ENCODE results near the gene ARHGEF28. TPM values are rescaled to one million over a fixed set of nuclear protein-coding genes. Genes with fewer than 3 reads are reported as not detected.

The ARHGEF28 gene
- total and polyA plus RNA-seq, 2 of the 13 experiments (the other 11 are each of a cell fraction or from before 2014, with no cell fraction given) = 17.4 to 34.1 TPM

DNA sequence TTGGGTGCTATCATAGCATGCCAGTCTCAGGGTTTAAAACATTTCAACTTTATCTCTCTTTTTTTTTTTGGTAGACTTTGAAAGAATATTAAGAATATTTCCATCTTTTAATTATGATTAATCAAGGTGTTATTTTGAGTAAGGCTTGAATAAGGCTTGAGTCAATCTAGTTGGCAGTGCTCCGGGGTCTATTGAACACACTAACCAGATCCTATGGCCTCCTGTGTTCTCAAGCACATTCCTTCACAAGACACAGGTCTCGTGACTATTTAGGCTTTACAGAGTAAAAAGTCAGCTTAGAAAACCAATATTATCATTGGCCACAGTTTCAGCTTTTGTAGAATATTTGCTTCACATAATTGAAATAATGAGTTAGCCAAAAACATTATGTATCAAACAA lies 151.2 kb downstream of the ARHGEF28 start (continued):
- TF ChIP-seq, protein P1, sequence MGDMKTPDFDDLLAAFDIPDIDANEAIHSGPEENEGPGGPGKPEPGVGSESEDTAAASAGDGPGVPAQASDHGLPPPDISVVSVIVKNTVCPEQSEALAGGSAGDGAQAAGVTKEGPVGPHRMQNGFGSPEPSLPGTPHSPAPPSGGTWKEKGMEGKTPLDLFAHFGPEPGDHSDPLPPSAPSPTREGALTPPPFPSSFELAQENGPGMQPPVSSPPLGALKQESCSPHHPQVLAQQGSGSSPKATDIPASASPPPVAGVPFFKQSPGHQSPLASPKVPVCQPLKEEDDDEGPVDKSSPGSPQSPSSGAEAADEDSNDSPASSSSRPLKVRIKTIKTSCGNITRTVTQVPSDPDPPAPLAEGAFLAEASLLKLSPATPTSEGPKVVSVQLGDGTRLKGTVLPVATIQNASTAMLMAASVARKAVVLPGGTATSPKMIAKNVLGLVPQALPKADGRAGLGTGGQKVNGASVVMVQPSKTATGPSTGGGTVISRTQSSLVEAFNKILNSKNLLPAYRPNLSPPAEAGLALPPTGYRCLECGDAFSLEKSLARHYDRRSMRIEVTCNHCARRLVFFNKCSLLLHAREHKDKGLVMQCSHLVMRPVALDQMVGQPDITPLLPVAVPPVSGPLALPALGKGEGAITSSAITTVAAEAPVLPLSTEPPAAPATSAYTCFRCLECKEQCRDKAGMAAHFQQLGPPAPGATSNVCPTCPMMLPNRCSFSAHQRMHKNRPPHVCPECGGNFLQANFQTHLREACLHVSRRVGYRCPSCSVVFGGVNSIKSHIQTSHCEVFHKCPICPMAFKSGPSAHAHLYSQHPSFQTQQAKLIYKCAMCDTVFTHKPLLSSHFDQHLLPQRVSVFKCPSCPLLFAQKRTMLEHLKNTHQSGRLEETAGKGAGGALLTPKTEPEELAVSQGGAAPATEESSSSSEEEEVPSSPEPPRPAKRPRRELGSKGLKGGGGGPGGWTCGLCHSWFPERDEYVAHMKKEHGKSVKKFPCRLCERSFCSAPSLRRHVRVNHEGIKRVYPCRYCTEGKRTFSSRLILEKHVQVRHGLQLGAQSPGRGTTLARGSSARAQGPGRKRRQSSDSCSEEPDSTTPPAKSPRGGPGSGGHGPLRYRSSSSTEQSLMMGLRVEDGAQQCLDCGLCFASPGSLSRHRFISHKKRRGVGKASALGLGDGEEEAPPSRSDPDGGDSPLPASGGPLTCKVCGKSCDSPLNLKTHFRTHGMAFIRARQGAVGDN (CRISPR knock-in tag; IDR thresholded peaks at IDR 0.05) = no peak
- TF ChIP-seq ZNF878 (CRISPR knock-in tag; IDR thresholded peaks at IDR 0.05) (no peak), NBN (conservative IDR thresholded peaks at IDR 0.05) (no peak), ZNF570 (CRISPR knock-in tag; IDR thresholded peaks at IDR 0.05; ENCODE audit: borderline replicate concordance) (no peak), LCORL (IDR thresholded peaks at IDR 0.05) (no peak), LCORL (CRISPR knock-in tag; IDR thresholded peaks at IDR 0.05) (no peak), ZBTB8A (CRISPR knock-in tag; IDR thresholded peaks at IDR 0.05; ENCODE audit: borderline replicate concordance, low read depth) (no peak)

DNA sequence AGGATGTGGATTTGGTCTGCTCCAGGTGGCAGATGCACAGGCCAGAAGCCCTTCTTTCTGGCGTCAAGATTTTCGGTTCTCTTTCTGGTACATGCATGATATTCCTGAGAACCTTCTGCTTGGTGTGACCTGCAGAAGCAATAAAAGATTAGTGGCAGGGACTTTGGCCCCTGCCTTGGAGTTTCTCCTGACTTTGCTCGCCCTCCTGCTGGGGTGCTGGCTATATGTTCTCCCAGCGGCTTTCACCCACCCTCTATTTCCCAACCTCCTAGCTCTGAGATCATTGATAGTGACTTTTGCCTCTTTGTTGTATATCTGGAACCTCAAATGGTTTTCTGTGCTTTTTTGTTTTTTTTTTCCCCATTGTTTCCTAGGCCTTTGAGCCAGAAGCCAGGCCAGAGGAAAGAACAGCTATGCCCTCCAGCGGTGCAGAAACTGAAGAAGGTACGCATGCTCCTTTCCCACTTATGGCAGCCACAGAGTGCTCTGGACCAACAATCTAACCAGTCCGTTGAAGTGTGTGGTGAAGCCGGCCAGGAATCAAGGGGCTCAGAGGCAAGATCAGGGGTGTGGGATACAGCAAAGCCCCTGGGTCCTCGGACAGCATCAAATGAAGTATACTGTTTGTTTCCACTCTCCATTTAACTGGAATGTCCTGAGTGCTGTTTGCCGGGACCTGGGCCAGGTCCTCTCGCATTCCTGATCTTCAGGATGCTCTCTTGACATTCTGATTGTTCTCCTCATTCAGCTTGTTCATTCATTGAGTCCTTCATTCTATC lies 154.5 kb downstream of the ARHGEF28 start:
- no peaks in the 10 kb centered on the region for H3K79me2 ChIP-seq (ENCODE audit: insufficient read depth, low read length)
- H3K4me1 ChIP-seq (ENCODE audit: insufficient read depth, low read length) = peaks cover 11% of the 10 kb centered on the region; the same call in 1 of the 2 replicates
- H3K27ac ChIP-seq (ENCODE audit: extremely low read length, insufficient read depth, low read length) = no peak overlapping the region
- ChIA-PET POLR2A (no interaction called here), CTCF (ENCODE audit: low intra/inter-chr PET ratio, low total read pairs) (no interaction called here)
- H4K20me1 ChIP-seq (ENCODE audit: insufficient read depth, low read length) = no peaks in the 10 kb centered on the region
- no peak overlapping the region for H3K4me2 ChIP-seq (ENCODE audit: low read depth, low read length)
- WGBS (ENCODE audit: low lambda C conversion rate) = 97% methylated on average over 10 of the region's 11 CpGs
- intact Hi-C loops (cut with micrococcal nuclease; ENCODE audit: unreplicated experiment) (no loop called here), in situ Hi-C loops (cut with HindIII; ENCODE audit: extremely low pct_ligation_motif_present, low pct_unique_long_range_greater_than_20kb) (no loop called here)
- no peak overlapping the region for H3K9ac ChIP-seq (ENCODE audit: insufficient read depth, low read depth, low read length)
- no peak overlapping the region for H2AFZ ChIP-seq (ENCODE audit: low read length)
- DNase-seq (ENCODE audit: low spot score) (no peak), FAIRE-seq (no peak), ATAC-seq (no peak)
- peaks cover 14 to 42% of the 10 kb centered on the region in 2 experiments; a peak in 4 of 5 replicates for H3K36me3 ChIP-seq (replicated peaks in 1 of 2; ENCODE audit: control insufficient read depth in 1 of 2, insufficient read depth in 2 of 2, low read length in 2 of 2)
- no TSS peak for BruUV-seq (replicated peaks)
- no peaks in the 10 kb centered on the region for H3K27me3 ChIP-seq (ENCODE audit: control insufficient read depth in 1 of 2, insufficient read depth in 2 of 2, low read length in 2 of 2)
- H3K9me3 ChIP-seq (ENCODE audit: low read length) = no peaks in the 10 kb centered on the region
- no peak overlapping the region for H3K4me3 ChIP-seq (replicated peaks in 1 of 3; ENCODE audit: insufficient read depth in 1 of 3, low read depth in 2 of 3, low read length in 3 of 3)
- TF ChIP-seq, protein P2, sequence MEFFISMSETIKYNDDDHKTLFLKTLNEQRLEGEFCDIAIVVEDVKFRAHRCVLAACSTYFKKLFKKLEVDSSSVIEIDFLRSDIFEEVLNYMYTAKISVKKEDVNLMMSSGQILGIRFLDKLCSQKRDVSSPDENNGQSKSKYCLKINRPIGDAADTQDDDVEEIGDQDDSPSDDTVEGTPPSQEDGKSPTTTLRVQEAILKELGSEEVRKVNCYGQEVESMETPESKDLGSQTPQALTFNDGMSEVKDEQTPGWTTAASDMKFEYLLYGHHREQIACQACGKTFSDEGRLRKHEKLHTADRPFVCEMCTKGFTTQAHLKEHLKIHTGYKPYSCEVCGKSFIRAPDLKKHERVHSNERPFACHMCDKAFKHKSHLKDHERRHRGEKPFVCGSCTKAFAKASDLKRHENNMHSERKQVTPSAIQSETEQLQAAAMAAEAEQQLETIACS (CRISPR knock-in tag; IDR thresholded peaks at IDR 0.05) = no peak
- TF ChIP-seq ZNF775 (CRISPR knock-in tag; IDR thresholded peaks at IDR 0.05; ENCODE audit: borderline replicate concordance) (no peak), ZNF343 (CRISPR knock-in tag; IDR thresholded peaks at IDR 0.05) (no peak), ZNF121 (CRISPR knock-in tag; IDR thresholded peaks at IDR 0.05) (no peak), PHB2 (IDR thresholded peaks at IDR 0.05; ENCODE audit: partially characterized antibody) (no peak), EEA1 (CRISPR knock-in tag; IDR thresholded peaks at IDR 0.05; ENCODE audit: borderline replicate concordance) (no peak)
- TF ChIP-seq, protein P3, sequence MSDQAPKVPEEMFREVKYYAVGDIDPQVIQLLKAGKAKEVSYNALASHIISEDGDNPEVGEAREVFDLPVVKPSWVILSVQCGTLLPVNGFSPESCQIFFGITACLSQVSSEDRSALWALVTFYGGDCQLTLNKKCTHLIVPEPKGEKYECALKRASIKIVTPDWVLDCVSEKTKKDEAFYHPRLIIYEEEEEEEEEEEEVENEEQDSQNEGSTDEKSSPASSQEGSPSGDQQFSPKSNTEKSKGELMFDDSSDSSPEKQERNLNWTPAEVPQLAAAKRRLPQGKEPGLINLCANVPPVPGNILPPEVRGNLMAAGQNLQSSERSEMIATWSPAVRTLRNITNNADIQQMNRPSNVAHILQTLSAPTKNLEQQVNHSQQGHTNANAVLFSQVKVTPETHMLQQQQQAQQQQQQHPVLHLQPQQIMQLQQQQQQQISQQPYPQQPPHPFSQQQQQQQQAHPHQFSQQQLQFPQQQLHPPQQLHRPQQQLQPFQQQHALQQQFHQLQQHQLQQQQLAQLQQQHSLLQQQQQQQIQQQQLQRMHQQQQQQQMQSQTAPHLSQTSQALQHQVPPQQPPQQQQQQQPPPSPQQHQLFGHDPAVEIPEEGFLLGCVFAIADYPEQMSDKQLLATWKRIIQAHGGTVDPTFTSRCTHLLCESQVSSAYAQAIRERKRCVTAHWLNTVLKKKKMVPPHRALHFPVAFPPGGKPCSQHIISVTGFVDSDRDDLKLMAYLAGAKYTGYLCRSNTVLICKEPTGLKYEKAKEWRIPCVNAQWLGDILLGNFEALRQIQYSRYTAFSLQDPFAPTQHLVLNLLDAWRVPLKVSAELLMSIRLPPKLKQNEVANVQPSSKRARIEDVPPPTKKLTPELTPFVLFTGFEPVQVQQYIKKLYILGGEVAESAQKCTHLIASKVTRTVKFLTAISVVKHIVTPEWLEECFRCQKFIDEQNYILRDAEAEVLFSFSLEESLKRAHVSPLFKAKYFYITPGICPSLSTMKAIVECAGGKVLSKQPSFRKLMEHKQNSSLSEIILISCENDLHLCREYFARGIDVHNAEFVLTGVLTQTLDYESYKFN (CRISPR knock-in tag; conservative IDR thresholded peaks at IDR 0.05) = no peak
